Type B pancreatic cell (in vitro differentiated cells): Measurements from ENCODE around the gene FMOD. TPM values are rescaled to one million over a fixed set of nuclear protein-coding genes. Genes with fewer than 3 reads are reported as not detected.

Source experiments
- DNase-seq: peaks from one replicate; pipeline ENCODE4 v3.0.0; 2021; ENCODE audit warnings: mixed read lengths; ENCODE audit not compliant: unreplicated experiment; ENCODE audit errors: extremely low spot score
- H3K27ac Mint-ChIP-seq: 2 replicates; pipeline ENCODE4 v1.8.0; 2021; ENCODE audit warnings: mild to moderate bottlenecking, mixed read lengths
- H3K27me3 Mint-ChIP-seq: 2 replicates; pipeline ENCODE4 v1.8.0; 2021; ENCODE audit warnings: mixed read lengths
- H3K36me3 Mint-ChIP-seq: 2 replicates; pipeline ENCODE4 v1.8.0; 2021; ENCODE audit warnings: mixed read lengths
- H3K4me1 Mint-ChIP-seq: one replicate; pipeline ENCODE4 v1.8.0; 2021; ENCODE audit warnings: mixed read lengths; ENCODE audit not compliant: unreplicated experiment
- H3K4me3 Mint-ChIP-seq: 2 replicates; pipeline ENCODE4 v1.8.0; 2021; ENCODE audit warnings: mild to moderate bottlenecking, mixed read lengths
- H3K9me3 Mint-ChIP-seq: 2 replicates; pipeline ENCODE4 v1.8.0; 2021; ENCODE audit warnings: mixed read lengths
- CTCF ChIP-seq: fragments of 200-600 bp; sonication (generic); conservative IDR thresholded peaks from 2 replicates; pipeline ENCODE4 v1.5.0; 2021; ENCODE audit warnings: antibody characterized with exemption, mild to moderate bottlenecking
- total RNA-seq: library from RNA; stranded (reverse); gene quantifications from 2 replicates; pipeline ENCODE4 v1.2.1, GENCODE V29; 2021; ENCODE audit warnings: low replicate concordance

The FMOD gene
- total RNA-seq, 1 donor from 2014 or later: 8.3 TPM

GRCh38 chr1:203342192-203342940 is 8.6 kb downstream of the FMOD start:
- Mint-ChIP-seq H3K36me3 (no peaks in the 10 kb centered on the region), H3K27me3 (peaks cover 42% of the 10 kb centered on the region), H3K27ac (no peak overlapping the region), H3K9me3 (no peaks in the 10 kb centered on the region), H3K4me1 (peaks cover 42% of the 10 kb centered on the region), H3K4me3 (no peak overlapping the region)
- DNase-seq: no peak
- peak; percentile 83 for TF ChIP-seq CTCF

- peaks cover 37% of the 10 kb centered on the region for H3K4me1 Mint-ChIP-seq
- H3K27ac Mint-ChIP-seq: peak overlapping the region; percentile 17
- H3K36me3 Mint-ChIP-seq: no peaks in the 10 kb centered on the region
- no peak for DNase-seq
- H3K9me3 Mint-ChIP-seq: no peaks in the 10 kb centered on the region
- no peak overlapping the region for H3K4me3 Mint-ChIP-seq
- peaks cover 32% of the 10 kb centered on the region for H3K27me3 Mint-ChIP-seq
- peak; percentile 94 for TF ChIP-seq CTCF
Measured at GRCh38 chr1:203340112-203340790, 10.7 kb downstream of the FMOD start.

DNA sequence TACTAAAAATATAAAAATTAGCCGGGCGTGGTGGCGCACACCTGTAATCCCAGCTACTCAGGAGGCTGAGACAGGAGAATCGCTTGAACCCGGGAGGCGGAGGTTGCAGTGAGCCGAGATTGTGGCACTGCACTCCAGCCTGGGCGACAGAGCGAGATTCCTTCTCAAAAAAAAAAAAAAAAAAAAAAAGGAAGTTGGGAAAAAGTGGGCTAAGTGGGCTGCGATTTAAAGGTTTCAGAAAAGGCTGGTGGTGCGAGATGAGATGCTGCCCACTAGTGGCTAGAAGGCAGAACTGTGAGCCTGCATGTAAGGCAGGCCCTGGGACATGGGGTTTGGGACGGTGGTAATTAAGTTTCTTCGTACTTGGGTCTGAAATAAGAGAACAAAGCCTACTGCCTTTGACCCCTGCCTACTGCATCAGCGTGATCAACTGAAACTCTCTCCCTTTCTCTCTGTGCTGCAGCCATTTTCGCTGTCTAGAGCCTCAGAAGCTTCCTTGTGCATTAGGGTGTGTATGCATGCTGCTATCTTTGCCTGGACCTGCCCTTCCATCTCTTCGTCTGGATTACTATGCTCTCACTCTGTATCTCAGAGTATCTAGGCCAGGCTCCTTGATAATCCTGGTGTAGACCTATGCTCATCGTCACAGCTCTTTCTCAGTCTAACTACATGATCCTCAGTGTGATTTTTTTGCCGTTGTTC is 12.4 kb downstream of the FMOD start:
- Mint-ChIP-seq H3K4me3 (no peak overlapping the region), H3K9me3 (no peaks in the 10 kb centered on the region), H3K4me1 (peaks cover 36% of the 10 kb centered on the region), H3K36me3 (no peaks in the 10 kb centered on the region), H3K27me3 (peaks cover 20% of the 10 kb centered on the region), H3K27ac (peak overlapping the region; percentile 46)
- TF ChIP-seq CTCF: peak; percentile 92
- DNase-seq: no peak

GRCh38 chr1:203336097-203336496 is 14.8 kb downstream of the FMOD start:
- peaks cover 24% of the 10 kb centered on the region for H3K4me1 Mint-ChIP-seq
- no peaks in the 10 kb centered on the region for H3K36me3 Mint-ChIP-seq
- DNase-seq: no peak
- peaks cover 7% of the 10 kb centered on the region for H3K27me3 Mint-ChIP-seq
- peak overlapping the region; percentile 55 for H3K27ac Mint-ChIP-seq
- H3K4me3 Mint-ChIP-seq: no peak overlapping the region
- no peaks in the 10 kb centered on the region for H3K9me3 Mint-ChIP-seq
- TF ChIP-seq CTCF: no peak

DNA sequence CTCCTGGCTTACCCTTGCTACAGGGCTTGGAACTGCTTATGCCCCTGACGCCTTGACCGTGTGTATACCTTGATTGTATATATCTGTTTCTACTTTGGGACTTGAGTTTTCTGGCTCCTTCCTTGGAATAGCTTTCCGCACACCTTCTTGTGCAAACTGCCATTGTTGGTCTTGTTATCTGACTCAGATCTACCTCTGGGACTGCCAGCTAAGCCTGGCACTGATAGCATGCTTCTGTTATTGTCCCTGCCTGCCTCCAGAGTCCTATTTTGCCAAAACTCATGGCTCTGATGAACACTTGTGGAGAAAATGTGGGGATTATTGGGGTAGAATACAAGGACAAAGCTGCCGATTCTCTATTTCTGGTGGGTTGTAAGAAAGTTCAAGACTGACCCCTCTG is 15.4 kb downstream of the FMOD start:
- no peak for TF ChIP-seq CTCF
- no peaks in the 10 kb centered on the region for H3K9me3 Mint-ChIP-seq
- peaks cover 24% of the 10 kb centered on the region for H3K4me1 Mint-ChIP-seq
- no peak overlapping the region for H3K27ac Mint-ChIP-seq
- H3K36me3 Mint-ChIP-seq: no peaks in the 10 kb centered on the region
- DNase-seq: no peak
- H3K27me3 Mint-ChIP-seq: peaks cover 7% of the 10 kb centered on the region
- no peak overlapping the region for H3K4me3 Mint-ChIP-seq
